ENCODE data around the gene HNF1B. TPM values are rescaled to one million over a fixed set of nuclear protein-coding genes. Genes with fewer than 3 reads are reported as not detected.

The HNF1B gene
- total RNA-seq, 1 donor from 2014 or later: 0.13 TPM

GRCh38 chr17:37725021-37725595 lies 19.8 kb downstream of the HNF1B start:
- Mint-ChIP-seq H3K4me3 (ENCODE audit: unreplicated experiment) (no peak overlapping the region), H3K36me3 (ENCODE audit: low read depth, unreplicated experiment) (no peaks in the 10 kb centered on the region), H3K9me3 (ENCODE audit: unreplicated experiment) (no peaks in the 10 kb centered on the region), H3K4me1 (ENCODE audit: unreplicated experiment) (peaks cover 8% of the 10 kb centered on the region), H3K27ac (ENCODE audit: unreplicated experiment) (no peak overlapping the region), H3K27me3 (ENCODE audit: unreplicated experiment) (peaks cover 6% of the 10 kb centered on the region)
- no peak for TF ChIP-seq CTCF (IDR thresholded peaks at IDR 0.05; ENCODE audit: unreplicated experiment)
- DNase-seq (ENCODE audit: low spot score): no peak

GRCh38 chr17:37720989-37721388 lies 23.9 kb downstream of the HNF1B start:
- Mint-ChIP-seq H3K27ac (ENCODE audit: unreplicated experiment) (no peak overlapping the region), H3K4me1 (ENCODE audit: unreplicated experiment) (no peaks in the 10 kb centered on the region), H3K36me3 (ENCODE audit: low read depth, unreplicated experiment) (no peaks in the 10 kb centered on the region), H3K4me3 (ENCODE audit: unreplicated experiment) (no peak overlapping the region), H3K9me3 (ENCODE audit: unreplicated experiment) (no peaks in the 10 kb centered on the region), H3K27me3 (ENCODE audit: unreplicated experiment) (peaks cover 3% of the 10 kb centered on the region)
- no peak for DNase-seq (ENCODE audit: low spot score)
- no peak for TF ChIP-seq CTCF (IDR thresholded peaks at IDR 0.05; ENCODE audit: unreplicated experiment)

GRCh38 chr17:37719866-37720265 lies 25.0 kb downstream of the HNF1B start:
- H3K36me3 Mint-ChIP-seq (ENCODE audit: low read depth, unreplicated experiment): no peaks in the 10 kb centered on the region
- no peak for TF ChIP-seq CTCF (IDR thresholded peaks at IDR 0.05; ENCODE audit: unreplicated experiment)
- no peaks in the 10 kb centered on the region for H3K9me3 Mint-ChIP-seq (ENCODE audit: unreplicated experiment)
- peaks cover 3% of the 10 kb centered on the region for H3K27me3 Mint-ChIP-seq (ENCODE audit: unreplicated experiment)
- no peak overlapping the region for H3K27ac Mint-ChIP-seq (ENCODE audit: unreplicated experiment)
- no peak for DNase-seq (ENCODE audit: low spot score)
- H3K4me1 Mint-ChIP-seq (ENCODE audit: unreplicated experiment): no peaks in the 10 kb centered on the region
- H3K4me3 Mint-ChIP-seq (ENCODE audit: unreplicated experiment): no peak overlapping the region

GRCh38 chr17:37718324-37719048 lies 26.4 kb downstream of the HNF1B start:
- peaks cover 4% of the 10 kb centered on the region for H3K27me3 Mint-ChIP-seq (ENCODE audit: unreplicated experiment)
- H3K4me1 Mint-ChIP-seq (ENCODE audit: unreplicated experiment): no peaks in the 10 kb centered on the region
- DNase-seq (ENCODE audit: low spot score): no peak
- no peak for TF ChIP-seq CTCF (IDR thresholded peaks at IDR 0.05; ENCODE audit: unreplicated experiment)
- no peak overlapping the region for H3K27ac Mint-ChIP-seq (ENCODE audit: unreplicated experiment)
- no peak overlapping the region for H3K4me3 Mint-ChIP-seq (ENCODE audit: unreplicated experiment)
- no peaks in the 10 kb centered on the region for H3K9me3 Mint-ChIP-seq (ENCODE audit: unreplicated experiment)
- H3K36me3 Mint-ChIP-seq (ENCODE audit: low read depth, unreplicated experiment): no peaks in the 10 kb centered on the region

GRCh38 chr17:37717627-37718323 lies 27.1 kb downstream of the HNF1B start:
- Mint-ChIP-seq H3K4me3 (ENCODE audit: unreplicated experiment) (no peak overlapping the region), H3K27me3 (ENCODE audit: unreplicated experiment) (peaks cover 4% of the 10 kb centered on the region), H3K4me1 (ENCODE audit: unreplicated experiment) (no peaks in the 10 kb centered on the region), H3K36me3 (ENCODE audit: low read depth, unreplicated experiment) (no peaks in the 10 kb centered on the region), H3K27ac (ENCODE audit: unreplicated experiment) (no peak overlapping the region), H3K9me3 (ENCODE audit: unreplicated experiment) (no peaks in the 10 kb centered on the region)
- no peak for DNase-seq (ENCODE audit: low spot score)
- no peak for TF ChIP-seq CTCF (IDR thresholded peaks at IDR 0.05; ENCODE audit: unreplicated experiment)

All from endothelial cell (in vitro differentiated cells).